ENCODE measurements around the gene LZTS2.

DNA sequence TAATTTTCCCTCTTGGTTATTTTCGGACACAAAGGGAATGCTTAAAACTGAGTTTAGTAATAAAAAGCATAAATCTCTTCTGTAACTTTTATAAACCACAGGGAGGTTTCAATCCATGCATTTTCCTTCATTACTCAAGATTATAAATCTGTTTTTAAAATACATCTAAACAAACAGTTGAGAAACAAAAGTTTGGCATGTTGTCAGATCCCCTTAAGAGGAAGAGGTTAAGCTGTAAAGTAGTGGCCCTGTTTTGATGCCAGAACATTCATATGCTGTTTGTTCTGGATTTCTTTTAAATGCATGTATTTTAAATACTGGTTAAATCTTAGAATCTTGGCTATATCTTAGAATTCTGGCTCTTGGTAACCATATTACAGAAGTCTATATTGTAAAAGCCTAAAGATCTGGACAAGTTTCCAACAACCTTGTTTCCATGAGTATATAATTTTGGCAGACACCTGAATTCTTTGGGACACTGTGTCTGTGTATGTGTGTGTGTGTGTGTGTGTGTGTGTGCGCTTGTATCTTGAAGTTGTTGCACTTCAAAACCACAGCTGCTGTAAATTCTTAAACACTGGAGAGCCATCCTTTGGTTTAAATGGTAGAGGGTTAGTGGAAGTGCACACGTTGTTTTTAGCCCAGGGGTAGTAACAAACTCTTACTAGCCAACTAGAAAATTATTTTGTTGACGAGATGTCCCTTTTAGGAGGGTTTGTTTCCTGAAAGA lies 37.1 kb upstream of the LZTS2 start:
- no peak for TF ChIP-seq POLR2A (IDR thresholded peaks at IDR 0.05)
- TF ChIP-seq, protein P1, sequence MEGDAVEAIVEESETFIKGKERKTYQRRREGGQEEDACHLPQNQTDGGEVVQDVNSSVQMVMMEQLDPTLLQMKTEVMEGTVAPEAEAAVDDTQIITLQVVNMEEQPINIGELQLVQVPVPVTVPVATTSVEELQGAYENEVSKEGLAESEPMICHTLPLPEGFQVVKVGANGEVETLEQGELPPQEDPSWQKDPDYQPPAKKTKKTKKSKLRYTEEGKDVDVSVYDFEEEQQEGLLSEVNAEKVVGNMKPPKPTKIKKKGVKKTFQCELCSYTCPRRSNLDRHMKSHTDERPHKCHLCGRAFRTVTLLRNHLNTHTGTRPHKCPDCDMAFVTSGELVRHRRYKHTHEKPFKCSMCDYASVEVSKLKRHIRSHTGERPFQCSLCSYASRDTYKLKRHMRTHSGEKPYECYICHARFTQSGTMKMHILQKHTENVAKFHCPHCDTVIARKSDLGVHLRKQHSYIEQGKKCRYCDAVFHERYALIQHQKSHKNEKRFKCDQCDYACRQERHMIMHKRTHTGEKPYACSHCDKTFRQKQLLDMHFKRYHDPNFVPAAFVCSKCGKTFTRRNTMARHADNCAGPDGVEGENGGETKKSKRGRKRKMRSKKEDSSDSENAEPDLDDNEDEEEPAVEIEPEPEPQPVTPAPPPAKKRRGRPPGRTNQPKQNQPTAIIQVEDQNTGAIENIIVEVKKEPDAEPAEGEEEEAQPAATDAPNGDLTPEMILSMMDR (IDR thresholded peaks at IDR 0.05), result no peak
